MM.1S (cell line): ENCODE results near the gene TMPRSS13.

ENCODE experiments used
- EZH2phosphoT487 ChIP-seq: fragments of 300-600 bp; sonication (generic); IDR thresholded peaks from 2 replicates; pipeline ENCODE4 v1.6.1; 2018; ENCODE audit warnings: antibody characterized with exemption, low read length
- TF ChIP-seq, protein P1 (sequence below): fragments of 300-600 bp; sonication (generic); IDR thresholded peaks from 2 replicates; pipeline ENCODE4 v1.5.1; 2016; ENCODE audit warnings: antibody characterized with exemption, low read length, mixed read lengths

- TF ChIP-seq, protein P1, sequence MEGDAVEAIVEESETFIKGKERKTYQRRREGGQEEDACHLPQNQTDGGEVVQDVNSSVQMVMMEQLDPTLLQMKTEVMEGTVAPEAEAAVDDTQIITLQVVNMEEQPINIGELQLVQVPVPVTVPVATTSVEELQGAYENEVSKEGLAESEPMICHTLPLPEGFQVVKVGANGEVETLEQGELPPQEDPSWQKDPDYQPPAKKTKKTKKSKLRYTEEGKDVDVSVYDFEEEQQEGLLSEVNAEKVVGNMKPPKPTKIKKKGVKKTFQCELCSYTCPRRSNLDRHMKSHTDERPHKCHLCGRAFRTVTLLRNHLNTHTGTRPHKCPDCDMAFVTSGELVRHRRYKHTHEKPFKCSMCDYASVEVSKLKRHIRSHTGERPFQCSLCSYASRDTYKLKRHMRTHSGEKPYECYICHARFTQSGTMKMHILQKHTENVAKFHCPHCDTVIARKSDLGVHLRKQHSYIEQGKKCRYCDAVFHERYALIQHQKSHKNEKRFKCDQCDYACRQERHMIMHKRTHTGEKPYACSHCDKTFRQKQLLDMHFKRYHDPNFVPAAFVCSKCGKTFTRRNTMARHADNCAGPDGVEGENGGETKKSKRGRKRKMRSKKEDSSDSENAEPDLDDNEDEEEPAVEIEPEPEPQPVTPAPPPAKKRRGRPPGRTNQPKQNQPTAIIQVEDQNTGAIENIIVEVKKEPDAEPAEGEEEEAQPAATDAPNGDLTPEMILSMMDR = no peak
- TF ChIP-seq EZH2phosphoT487 = no peak
Observed at GRCh38 chr11:117878939-117879475, 50.2 kb downstream of the TMPRSS13 start.
